Body of pancreas (tissue), 4 donors: ENCODE results near the gene YAE1.

Source experiments
- POLR2A ChIP-seq, 3 donors: fragments of 450-650 bp; IDR thresholded peaks; one replicate each; pipeline ENCODE4 v1.6.1; 2016; ENCODE audit warnings: antibody characterized with exemption in 3 of 3, mild to moderate bottlenecking in 2 of 3
- TF ChIP-seq, protein P1 (sequence below), 7 experiments: fragments of 450-650 bp in 4 of 7; fragments of 200-600 bp in 3 of 7; sonication (generic) in 3 of 7; IDR thresholded peaks; one replicate each; pipeline ENCODE4 v1.5.1; 2016 to 2019; ENCODE audit warnings: antibody characterized with exemption in 7 of 7

DNA sequence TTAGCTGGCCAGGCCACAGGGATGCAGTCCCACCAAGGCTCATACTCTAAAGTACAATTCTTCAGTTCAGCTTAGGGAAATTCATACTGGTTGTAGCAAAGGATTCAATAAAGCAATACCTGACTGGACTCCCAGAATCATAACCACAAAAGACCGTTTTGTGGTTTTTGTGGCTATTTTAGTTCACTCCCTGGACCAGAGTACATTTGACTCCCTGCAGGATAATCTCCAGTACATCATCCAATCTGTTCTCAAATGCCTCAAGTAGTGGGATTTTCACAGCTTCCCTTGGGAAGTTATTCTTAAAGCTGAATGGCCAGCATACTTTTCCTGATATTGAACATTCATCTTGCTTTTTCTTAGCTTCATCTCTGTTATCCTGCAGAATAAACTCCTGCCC, 29.3 kb upstream of the YAE1 start:
- no peak for TF ChIP-seq POLR2A (IDR thresholded peaks at IDR 0.05)
- TF ChIP-seq, protein P1, sequence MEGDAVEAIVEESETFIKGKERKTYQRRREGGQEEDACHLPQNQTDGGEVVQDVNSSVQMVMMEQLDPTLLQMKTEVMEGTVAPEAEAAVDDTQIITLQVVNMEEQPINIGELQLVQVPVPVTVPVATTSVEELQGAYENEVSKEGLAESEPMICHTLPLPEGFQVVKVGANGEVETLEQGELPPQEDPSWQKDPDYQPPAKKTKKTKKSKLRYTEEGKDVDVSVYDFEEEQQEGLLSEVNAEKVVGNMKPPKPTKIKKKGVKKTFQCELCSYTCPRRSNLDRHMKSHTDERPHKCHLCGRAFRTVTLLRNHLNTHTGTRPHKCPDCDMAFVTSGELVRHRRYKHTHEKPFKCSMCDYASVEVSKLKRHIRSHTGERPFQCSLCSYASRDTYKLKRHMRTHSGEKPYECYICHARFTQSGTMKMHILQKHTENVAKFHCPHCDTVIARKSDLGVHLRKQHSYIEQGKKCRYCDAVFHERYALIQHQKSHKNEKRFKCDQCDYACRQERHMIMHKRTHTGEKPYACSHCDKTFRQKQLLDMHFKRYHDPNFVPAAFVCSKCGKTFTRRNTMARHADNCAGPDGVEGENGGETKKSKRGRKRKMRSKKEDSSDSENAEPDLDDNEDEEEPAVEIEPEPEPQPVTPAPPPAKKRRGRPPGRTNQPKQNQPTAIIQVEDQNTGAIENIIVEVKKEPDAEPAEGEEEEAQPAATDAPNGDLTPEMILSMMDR (IDR thresholded peaks at IDR 0.05) = no peak
